ENCODE data around the gene MACROD2.

The MACROD2 gene

DNA sequence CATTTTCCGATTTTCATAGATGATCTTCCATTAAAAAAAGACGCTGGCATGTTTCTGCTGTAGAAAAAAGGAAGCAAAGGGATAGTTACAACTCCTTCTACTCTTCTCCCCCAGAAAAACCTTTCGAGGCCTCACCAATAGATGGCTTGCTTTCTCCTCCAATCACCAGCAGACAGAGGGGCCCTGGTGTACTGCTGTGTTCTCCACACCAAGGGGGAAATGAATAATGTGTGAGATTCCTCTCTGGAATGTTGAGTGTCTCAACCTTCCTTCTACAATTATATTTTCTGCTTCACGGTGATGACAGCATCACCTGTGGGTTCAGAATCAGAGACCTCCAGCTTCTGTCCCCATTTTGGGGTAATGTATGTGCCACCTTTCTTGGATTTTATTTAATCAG is 527.8 kb downstream of the MACROD2 start:
- TF ChIP-seq, protein P1, sequence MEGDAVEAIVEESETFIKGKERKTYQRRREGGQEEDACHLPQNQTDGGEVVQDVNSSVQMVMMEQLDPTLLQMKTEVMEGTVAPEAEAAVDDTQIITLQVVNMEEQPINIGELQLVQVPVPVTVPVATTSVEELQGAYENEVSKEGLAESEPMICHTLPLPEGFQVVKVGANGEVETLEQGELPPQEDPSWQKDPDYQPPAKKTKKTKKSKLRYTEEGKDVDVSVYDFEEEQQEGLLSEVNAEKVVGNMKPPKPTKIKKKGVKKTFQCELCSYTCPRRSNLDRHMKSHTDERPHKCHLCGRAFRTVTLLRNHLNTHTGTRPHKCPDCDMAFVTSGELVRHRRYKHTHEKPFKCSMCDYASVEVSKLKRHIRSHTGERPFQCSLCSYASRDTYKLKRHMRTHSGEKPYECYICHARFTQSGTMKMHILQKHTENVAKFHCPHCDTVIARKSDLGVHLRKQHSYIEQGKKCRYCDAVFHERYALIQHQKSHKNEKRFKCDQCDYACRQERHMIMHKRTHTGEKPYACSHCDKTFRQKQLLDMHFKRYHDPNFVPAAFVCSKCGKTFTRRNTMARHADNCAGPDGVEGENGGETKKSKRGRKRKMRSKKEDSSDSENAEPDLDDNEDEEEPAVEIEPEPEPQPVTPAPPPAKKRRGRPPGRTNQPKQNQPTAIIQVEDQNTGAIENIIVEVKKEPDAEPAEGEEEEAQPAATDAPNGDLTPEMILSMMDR (conservative IDR thresholded peaks at IDR 0.05; ENCODE audit: low read length) = no peak
- no peak overlapping the region for H3K4me3 ChIP-seq (ENCODE audit: low read length)
- no peak for DNase-seq (ENCODE audit: low read depth)

DNA sequence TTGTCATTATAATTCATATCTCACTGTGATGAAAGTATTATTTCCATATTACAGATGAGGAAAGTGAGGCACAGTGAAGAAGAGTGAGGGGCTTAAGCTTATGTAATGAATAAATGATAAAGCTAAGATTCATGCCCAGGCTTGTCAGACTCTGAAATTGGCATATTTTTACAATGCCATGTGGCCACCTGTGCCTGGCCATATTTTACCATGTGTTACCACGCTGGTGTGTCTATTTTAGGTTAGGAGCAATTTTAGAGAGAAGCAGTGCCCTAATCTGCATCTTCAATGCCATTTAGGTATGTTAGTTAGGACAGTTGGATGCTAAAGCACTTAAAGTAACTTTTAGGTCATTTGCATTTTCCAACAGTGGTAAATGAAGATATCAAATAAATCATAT is 530.1 kb downstream of the MACROD2 start:
- TF ChIP-seq, protein P1 (conservative IDR thresholded peaks at IDR 0.05; ENCODE audit: low read length) = no peak
- no peak for DNase-seq (ENCODE audit: low read depth)
- H3K4me3 ChIP-seq (ENCODE audit: low read length) = no peak overlapping the region

DNA sequence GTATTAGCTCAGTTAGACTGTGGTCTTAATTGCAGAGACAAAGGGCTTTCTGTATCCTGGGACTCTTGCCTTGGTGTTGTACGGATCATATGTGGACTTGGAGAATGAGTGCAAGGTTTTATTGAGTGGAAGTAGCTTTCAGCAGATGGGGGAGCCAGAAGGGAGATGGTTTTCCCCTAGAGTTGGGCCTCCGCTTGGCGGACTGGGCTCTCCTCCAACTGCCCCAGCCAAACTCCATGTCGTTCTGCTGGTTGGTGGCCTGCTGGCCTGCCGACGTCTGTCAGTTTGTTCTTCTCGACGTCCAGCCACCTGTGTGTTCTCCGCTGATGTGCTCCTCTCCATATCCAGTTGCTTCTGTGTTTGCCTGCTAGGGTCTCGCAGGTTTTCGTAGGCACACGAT is 531.6 kb downstream of the MACROD2 start:
- TF ChIP-seq, protein P1 (conservative IDR thresholded peaks at IDR 0.05; ENCODE audit: low read length) = no peak
- H3K4me3 ChIP-seq (ENCODE audit: low read length) = no peak overlapping the region
- DNase-seq (ENCODE audit: low read depth) = no peak

DNA sequence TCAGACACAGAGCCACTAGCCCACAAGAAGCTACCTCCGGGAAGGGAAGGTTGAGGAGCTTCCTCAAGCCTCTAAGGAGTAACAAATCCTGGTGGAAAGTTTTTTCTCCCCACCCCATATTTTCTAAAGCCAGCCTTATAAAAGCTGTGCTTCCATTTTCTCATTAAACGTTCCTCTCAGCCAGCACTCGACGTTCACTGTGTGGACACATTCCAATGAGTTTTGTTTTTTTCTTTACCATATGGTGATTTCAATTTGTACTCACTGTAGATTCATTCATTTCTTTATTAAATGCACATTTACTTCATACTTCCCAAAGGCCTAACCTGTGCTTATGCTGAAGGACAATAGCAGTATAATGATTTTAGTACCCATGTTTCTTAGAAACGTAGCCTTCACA is 536.5 kb downstream of the MACROD2 start:
- no peak overlapping the region for H3K4me3 ChIP-seq (ENCODE audit: low read length)
- no peak for DNase-seq (ENCODE audit: low read depth)
- TF ChIP-seq, protein P1 (conservative IDR thresholded peaks at IDR 0.05; ENCODE audit: low read length) = no peak

DNA sequence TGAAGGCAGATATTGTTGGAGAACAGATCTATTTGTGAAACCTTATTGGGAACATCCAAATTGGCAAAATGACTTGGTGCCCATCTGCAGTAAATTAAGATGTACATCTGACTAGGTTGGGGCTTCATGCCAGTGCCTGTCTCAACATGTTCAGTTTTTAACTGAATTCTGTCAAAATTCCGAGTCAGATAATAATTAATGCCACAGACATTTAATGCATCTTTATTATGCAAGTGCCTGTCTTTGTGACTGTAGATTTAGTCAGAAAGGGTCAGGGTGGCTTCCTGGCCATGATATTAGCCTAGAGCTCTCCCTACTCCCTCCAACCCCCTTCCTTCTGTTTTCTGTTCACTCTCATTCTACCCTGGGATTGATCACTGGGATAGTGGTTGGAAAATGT is 541.4 kb downstream of the MACROD2 start:
- no peak for DNase-seq (ENCODE audit: low read depth)
- TF ChIP-seq, protein P1 (conservative IDR thresholded peaks at IDR 0.05; ENCODE audit: low read length) = no peak
- H3K4me3 ChIP-seq (ENCODE audit: low read length) = no peak overlapping the region

DNA sequence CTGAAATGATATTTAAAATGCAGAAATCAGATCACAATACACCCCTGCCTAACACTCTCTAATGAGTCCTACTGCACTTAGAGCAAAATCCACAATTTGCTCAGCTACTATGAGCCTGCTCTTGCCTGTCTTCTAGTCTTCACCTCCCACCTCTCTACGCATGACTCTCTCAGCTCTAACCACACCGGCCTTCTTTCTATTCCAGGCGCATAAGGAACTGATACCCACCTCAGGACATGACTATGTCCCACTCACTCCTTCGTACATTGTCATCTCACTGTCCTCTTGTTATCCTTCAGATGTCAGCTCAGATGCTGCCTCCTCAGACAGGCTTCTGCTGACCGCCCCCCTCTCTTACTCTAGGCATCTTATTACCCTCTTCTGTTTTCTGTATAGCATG is 543.1 kb downstream of the MACROD2 start:
- TF ChIP-seq, protein P1 (conservative IDR thresholded peaks at IDR 0.05; ENCODE audit: low read length) = no peak
- DNase-seq (ENCODE audit: low read depth) = no peak

DNA sequence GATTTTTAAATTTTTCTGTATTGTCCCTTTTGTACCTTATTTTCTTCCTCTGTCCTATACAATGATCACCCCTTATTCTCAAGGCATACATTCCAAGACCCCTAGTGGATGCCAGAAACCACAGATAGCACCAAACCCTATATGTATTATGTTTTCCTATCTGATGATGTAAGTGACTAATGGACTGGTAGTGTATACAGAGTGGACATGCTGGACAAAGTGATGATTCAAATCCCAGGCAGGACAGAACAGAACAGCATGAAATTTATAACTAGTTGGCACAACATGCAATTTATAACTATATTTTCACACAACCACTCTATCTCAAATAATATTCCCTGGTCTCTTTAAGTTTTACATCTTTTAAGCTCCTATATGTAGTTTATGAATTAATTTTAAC is 547.7 kb downstream of the MACROD2 start:
- H3K4me3 ChIP-seq (ENCODE audit: low read length) = no peak overlapping the region
- TF ChIP-seq, protein P1 (conservative IDR thresholded peaks at IDR 0.05; ENCODE audit: low read length) = no peak
- DNase-seq (ENCODE audit: low read depth) = no peak

More for the DNA sequence above, 543.1 kb downstream of the MACROD2 start:
- no peak overlapping the region for H3K4me3 ChIP-seq (ENCODE audit: low read length)
